Nephron progenitor cell (in vitro differentiated cells): ENCODE data around the gene AP1B1.

Source experiments
- DNase-seq: peaks from one replicate; pipeline ENCODE4 v3.0.0; 2021
- H3K27ac Mint-ChIP-seq: 2 replicates; pipeline ENCODE4 v1.8.0; 2021; ENCODE audit warnings: mild to moderate bottlenecking, moderate library complexity, mixed read lengths
- H3K27me3 Mint-ChIP-seq: 2 replicates; pipeline ENCODE4 v1.8.0; 2021; ENCODE audit warnings: mild to moderate bottlenecking, low read depth, mixed read lengths; ENCODE audit not compliant: poor library complexity
- H3K36me3 Mint-ChIP-seq: 2 replicates; pipeline ENCODE4 v1.8.0; 2021; ENCODE audit warnings: low read depth, mixed read lengths
- H3K4me1 Mint-ChIP-seq: 2 replicates; pipeline ENCODE4 v1.8.0; 2021; ENCODE audit warnings: mixed read lengths
- H3K4me3 Mint-ChIP-seq: 2 replicates; pipeline ENCODE4 v1.8.0; 2021; ENCODE audit warnings: mild to moderate bottlenecking, moderate library complexity, mixed read lengths
- H3K9me3 Mint-ChIP-seq: 2 replicates; pipeline ENCODE4 v1.8.0; 2021; ENCODE audit warnings: mild to moderate bottlenecking, moderate library complexity, mixed read lengths
- TF ChIP-seq, protein P1 (sequence below): fragments of 200-600 bp; sonication (generic); IDR thresholded peaks from 2 replicates; pipeline ENCODE4 v1.5.0; 2021; ENCODE audit warnings: antibody characterized with exemption

The AP1B1 gene

DNA sequence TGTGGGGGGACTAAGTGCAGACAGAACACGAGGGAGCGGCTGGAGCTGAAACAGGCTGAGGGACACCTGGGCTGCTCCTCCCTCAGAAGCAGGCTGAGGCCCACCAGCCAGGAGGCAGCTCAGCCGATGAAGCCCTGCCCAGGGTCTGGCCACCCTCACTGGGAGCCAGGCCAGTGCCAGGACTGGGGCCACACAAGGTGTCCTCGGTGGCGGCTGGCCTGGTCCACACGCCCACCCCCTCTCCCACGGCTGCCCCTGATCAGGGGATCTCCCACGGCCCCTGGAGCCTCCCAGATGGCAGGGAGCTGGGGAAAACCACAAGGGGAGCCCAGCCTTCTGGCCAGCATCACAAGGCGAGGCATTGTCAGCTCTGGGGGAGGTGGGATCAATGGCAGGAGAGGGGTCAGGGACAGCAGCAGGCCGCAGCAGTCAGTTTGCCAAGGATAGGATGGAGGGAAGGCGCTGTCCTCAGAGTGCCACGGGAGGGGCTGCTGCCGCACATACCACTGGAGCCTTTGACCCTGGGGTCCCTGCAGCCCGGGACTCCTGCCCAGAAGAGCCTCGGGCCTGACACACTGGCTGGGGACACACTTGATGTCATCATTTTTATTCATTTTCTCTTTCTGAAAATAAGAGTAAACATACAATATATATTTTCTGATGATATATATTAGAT is 61.1 kb downstream of the AP1B1 start:
- TF ChIP-seq, protein P1, sequence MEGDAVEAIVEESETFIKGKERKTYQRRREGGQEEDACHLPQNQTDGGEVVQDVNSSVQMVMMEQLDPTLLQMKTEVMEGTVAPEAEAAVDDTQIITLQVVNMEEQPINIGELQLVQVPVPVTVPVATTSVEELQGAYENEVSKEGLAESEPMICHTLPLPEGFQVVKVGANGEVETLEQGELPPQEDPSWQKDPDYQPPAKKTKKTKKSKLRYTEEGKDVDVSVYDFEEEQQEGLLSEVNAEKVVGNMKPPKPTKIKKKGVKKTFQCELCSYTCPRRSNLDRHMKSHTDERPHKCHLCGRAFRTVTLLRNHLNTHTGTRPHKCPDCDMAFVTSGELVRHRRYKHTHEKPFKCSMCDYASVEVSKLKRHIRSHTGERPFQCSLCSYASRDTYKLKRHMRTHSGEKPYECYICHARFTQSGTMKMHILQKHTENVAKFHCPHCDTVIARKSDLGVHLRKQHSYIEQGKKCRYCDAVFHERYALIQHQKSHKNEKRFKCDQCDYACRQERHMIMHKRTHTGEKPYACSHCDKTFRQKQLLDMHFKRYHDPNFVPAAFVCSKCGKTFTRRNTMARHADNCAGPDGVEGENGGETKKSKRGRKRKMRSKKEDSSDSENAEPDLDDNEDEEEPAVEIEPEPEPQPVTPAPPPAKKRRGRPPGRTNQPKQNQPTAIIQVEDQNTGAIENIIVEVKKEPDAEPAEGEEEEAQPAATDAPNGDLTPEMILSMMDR: no peak
- no peaks in the 10 kb centered on the region for H3K27me3 Mint-ChIP-seq
- no peaks in the 10 kb centered on the region for H3K9me3 Mint-ChIP-seq
- H3K36me3 Mint-ChIP-seq: peaks cover 3% of the 10 kb centered on the region
- H3K4me3 Mint-ChIP-seq: no peak overlapping the region
- no peak overlapping the region for H3K27ac Mint-ChIP-seq
- peaks cover 32% of the 10 kb centered on the region for H3K4me1 Mint-ChIP-seq
- DNase-seq: no peak

DNA sequence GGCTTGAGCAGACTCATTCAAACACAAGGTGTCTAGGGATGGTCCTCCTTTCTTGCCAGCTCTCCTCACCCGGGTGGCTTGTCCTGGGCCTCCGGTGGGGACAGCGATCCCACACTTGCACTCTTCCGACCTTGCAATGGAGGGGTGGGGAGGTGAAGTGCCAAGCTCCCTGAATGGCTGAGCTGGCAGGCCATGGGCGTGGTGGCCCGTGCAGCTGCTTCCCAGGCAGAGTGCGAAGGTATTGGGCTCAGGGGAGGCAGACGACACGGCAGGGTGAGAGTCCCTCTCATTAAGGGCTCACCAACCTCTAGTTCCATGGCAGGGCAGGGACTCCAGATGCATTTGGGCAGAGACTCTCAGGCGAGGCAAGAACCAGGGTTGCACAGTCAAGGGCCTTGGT is 61.9 kb downstream of the AP1B1 start:
- peaks cover 3% of the 10 kb centered on the region for H3K36me3 Mint-ChIP-seq
- TF ChIP-seq, protein P1: no peak
- H3K4me1 Mint-ChIP-seq: peaks cover 24% of the 10 kb centered on the region
- no peak overlapping the region for H3K4me3 Mint-ChIP-seq
- DNase-seq: no peak
- H3K27me3 Mint-ChIP-seq: no peaks in the 10 kb centered on the region
- peak overlapping the region; percentile 16 for H3K27ac Mint-ChIP-seq
- H3K9me3 Mint-ChIP-seq: no peaks in the 10 kb centered on the region

- Mint-ChIP-seq H3K9me3 (no peaks in the 10 kb centered on the region), H3K4me3 (no peak overlapping the region), H3K27ac (no peak overlapping the region), H3K36me3 (peaks cover 3% of the 10 kb centered on the region), H3K27me3 (no peaks in the 10 kb centered on the region), H3K4me1 (peaks cover 18% of the 10 kb centered on the region)
- TF ChIP-seq, protein P1: no peak
- no peak for DNase-seq
Observed at GRCh38 chr22:29325785-29326315, 62.5 kb downstream of the AP1B1 start.

- no peaks in the 10 kb centered on the region for H3K9me3 Mint-ChIP-seq
- peaks cover 13% of the 10 kb centered on the region for H3K4me1 Mint-ChIP-seq
- no peak for DNase-seq
- peak overlapping the region; percentile 38 for H3K27ac Mint-ChIP-seq
- H3K4me3 Mint-ChIP-seq: no peak overlapping the region
- TF ChIP-seq, protein P1: no peak
- H3K27me3 Mint-ChIP-seq: no peaks in the 10 kb centered on the region
- H3K36me3 Mint-ChIP-seq: peaks cover 3% of the 10 kb centered on the region
Observed at GRCh38 chr22:29325356-29325755, 63.0 kb downstream of the AP1B1 start.

- Mint-ChIP-seq H3K36me3 (no peaks in the 10 kb centered on the region), H3K4me3 (no peak overlapping the region), H3K9me3 (no peaks in the 10 kb centered on the region), H3K27me3 (no peaks in the 10 kb centered on the region), H3K27ac (no peak overlapping the region), H3K4me1 (no peaks in the 10 kb centered on the region)
- TF ChIP-seq, protein P1: no peak
- no peak for DNase-seq
Observed at GRCh38 chr22:29323641-29324040, 64.7 kb downstream of the AP1B1 start.

- Mint-ChIP-seq H3K4me1 (no peaks in the 10 kb centered on the region), H3K27me3 (peaks cover 20% of the 10 kb centered on the region), H3K27ac (no peak overlapping the region), H3K4me3 (no peak overlapping the region), H3K36me3 (no peaks in the 10 kb centered on the region), H3K9me3 (peaks cover 10% of the 10 kb centered on the region)
- TF ChIP-seq, protein P1: no peak
- no peak for DNase-seq
Observed at GRCh38 chr22:29320546-29320945, 67.8 kb downstream of the AP1B1 start.
